ENCODE results near the gene RIN3.

The RIN3 gene

DNA sequence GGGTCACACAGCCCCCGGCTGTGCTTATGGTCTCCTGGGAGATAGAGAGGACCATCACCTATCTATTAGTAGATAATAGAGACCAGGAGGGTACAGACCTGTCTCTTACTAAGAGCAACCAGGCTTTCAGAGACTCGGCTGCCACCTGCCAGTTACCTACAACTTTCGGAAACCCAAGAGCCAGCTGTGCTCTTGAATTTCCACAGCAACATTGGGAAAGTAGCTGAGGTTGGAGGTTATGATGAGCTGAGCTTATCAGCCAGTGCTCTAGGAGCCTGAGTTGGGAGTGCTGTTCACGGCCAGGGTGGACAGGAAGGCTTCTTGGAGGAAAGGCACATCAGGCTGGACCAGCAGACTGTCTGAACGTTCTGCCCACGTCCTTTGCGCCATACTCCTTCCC, 67.6 kb downstream of the RIN3 start:
- H3K27me3 Mint-ChIP-seq = no peaks in the 10 kb centered on the region
- no peak overlapping the region for H3K4me3 Mint-ChIP-seq
- H3K27ac Mint-ChIP-seq = no peak overlapping the region
- H3K9me3 Mint-ChIP-seq = no peaks in the 10 kb centered on the region
- H3K4me1 Mint-ChIP-seq = peaks cover 57% of the 10 kb centered on the region
- ATAC-seq = no peak
- H3K36me3 Mint-ChIP-seq = peaks cover 34% of the 10 kb centered on the region

- Mint-ChIP-seq H3K4me1 (peaks cover 57% of the 10 kb centered on the region), H3K9me3 (no peaks in the 10 kb centered on the region), H3K27ac (peak overlapping the region; percentile 71), H3K36me3 (peaks cover 40% of the 10 kb centered on the region), H3K4me3 (no peak overlapping the region), H3K27me3 (no peaks in the 10 kb centered on the region)
- ATAC-seq = peak; percentile 9
Measured at GRCh38 chr14:92581966-92582566, 68.5 kb downstream of the RIN3 start.

DNA sequence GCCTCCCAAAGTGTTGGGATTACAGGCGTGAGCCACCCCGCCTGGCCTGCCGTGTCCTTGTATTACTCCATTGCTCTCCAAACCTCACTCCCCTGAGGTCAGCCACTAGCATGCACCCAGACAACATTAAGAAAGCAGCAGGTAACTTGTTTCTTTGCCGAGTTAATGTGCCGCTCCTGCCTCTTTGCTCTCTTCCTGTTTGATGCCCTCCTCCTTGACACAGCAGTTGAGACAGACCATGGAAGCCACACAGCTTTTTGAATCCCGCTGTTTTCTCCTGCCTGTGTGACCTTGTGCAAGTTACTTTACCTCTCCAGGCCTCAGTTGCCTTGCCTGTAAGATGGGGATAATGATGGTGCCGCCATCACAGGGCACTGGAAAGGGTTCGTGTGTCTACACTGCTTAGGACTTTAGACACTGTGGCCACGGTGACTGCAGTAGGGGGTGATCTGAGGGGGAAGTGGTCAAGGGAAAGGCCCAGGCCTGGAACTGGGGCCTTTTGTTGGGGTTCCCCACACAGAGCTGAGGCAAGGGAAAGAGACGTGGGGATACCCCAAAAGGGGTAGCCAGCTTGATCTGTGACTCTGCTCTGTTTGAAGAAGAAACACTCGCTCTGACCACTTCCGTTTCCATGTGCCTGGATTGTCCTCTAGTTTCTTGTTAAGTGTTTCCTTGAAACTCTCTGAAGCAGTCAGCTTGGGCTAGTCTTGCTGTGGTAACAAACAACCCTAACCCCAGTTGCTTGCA, 69.3 kb downstream of the RIN3 start:
- peaks cover 40% of the 10 kb centered on the region for H3K36me3 Mint-ChIP-seq
- H3K4me1 Mint-ChIP-seq = peaks cover 54% of the 10 kb centered on the region
- H3K27me3 Mint-ChIP-seq = no peaks in the 10 kb centered on the region
- peak; percentile 91 for ATAC-seq
- no peaks in the 10 kb centered on the region for H3K9me3 Mint-ChIP-seq
- peak overlapping the region; percentile 27 for H3K4me3 Mint-ChIP-seq
- H3K27ac Mint-ChIP-seq = peak overlapping the region; percentile 71

- peaks cover 39% of the 10 kb centered on the region for H3K36me3 Mint-ChIP-seq
- no peak overlapping the region for H3K4me3 Mint-ChIP-seq
- H3K27me3 Mint-ChIP-seq = no peaks in the 10 kb centered on the region
- H3K4me1 Mint-ChIP-seq = peaks cover 52% of the 10 kb centered on the region
- H3K27ac Mint-ChIP-seq = no peak overlapping the region
- H3K9me3 Mint-ChIP-seq = no peaks in the 10 kb centered on the region
- no peak for ATAC-seq
Measured at GRCh38 chr14:92584220-92584619, 70.6 kb downstream of the RIN3 start.

- ATAC-seq = no peak
- Mint-ChIP-seq H3K4me3 (no peak overlapping the region), H3K4me1 (peaks cover 57% of the 10 kb centered on the region), H3K27ac (no peak overlapping the region), H3K27me3 (no peaks in the 10 kb centered on the region), H3K36me3 (peaks cover 35% of the 10 kb centered on the region), H3K9me3 (no peaks in the 10 kb centered on the region)
Measured at GRCh38 chr14:92584816-92585215, 71.2 kb downstream of the RIN3 start.

- H3K9me3 Mint-ChIP-seq = no peaks in the 10 kb centered on the region
- H3K27ac Mint-ChIP-seq = peak overlapping the region; percentile 28
- no peaks in the 10 kb centered on the region for H3K27me3 Mint-ChIP-seq
- no peak overlapping the region for H3K4me3 Mint-ChIP-seq
- H3K4me1 Mint-ChIP-seq = peaks cover 72% of the 10 kb centered on the region
- ATAC-seq = peak; percentile 46
- H3K36me3 Mint-ChIP-seq = peaks cover 23% of the 10 kb centered on the region
Measured at GRCh38 chr14:92585981-92586937, 72.7 kb downstream of the RIN3 start.

GRCh38 chr14:92586963-92587699, 73.5 kb downstream of the RIN3 start:
- Mint-ChIP-seq H3K4me1 (peaks cover 70% of the 10 kb centered on the region), H3K27me3 (no peaks in the 10 kb centered on the region), H3K4me3 (no peak overlapping the region), H3K36me3 (peaks cover 29% of the 10 kb centered on the region), H3K9me3 (no peaks in the 10 kb centered on the region), H3K27ac (peak overlapping the region; percentile 28)
- no peak for ATAC-seq

DNA sequence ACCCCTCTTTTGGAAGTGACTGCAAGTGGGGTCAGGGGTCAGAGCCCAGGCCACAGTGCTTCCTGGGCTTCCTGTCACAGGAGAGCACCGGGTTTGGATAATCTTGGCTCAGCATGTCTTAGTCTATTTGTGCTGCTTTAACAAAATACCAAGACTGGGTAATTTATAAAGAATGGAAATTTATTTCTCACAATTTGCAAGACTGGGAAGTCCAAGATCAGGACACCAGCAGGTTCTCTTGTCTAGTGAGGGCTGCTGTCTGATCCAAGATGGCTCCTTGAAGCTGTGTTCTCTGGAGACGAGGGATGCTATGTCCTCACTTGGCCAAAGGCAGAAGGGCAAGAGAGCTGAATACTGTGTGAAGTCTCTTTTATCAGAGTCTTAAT, 74.1 kb downstream of the RIN3 start:
- H3K27me3 Mint-ChIP-seq = no peaks in the 10 kb centered on the region
- no peak for ATAC-seq
- H3K27ac Mint-ChIP-seq = no peak overlapping the region
- peaks cover 27% of the 10 kb centered on the region for H3K36me3 Mint-ChIP-seq
- H3K4me3 Mint-ChIP-seq = no peak overlapping the region
- peaks cover 64% of the 10 kb centered on the region for H3K4me1 Mint-ChIP-seq
- H3K9me3 Mint-ChIP-seq = no peaks in the 10 kb centered on the region

GRCh38 chr14:92589213-92589852, 75.8 kb downstream of the RIN3 start:
- Mint-ChIP-seq H3K4me1 (peaks cover 56% of the 10 kb centered on the region), H3K27ac (no peak overlapping the region), H3K27me3 (no peaks in the 10 kb centered on the region), H3K9me3 (no peaks in the 10 kb centered on the region), H3K4me3 (no peak overlapping the region), H3K36me3 (peaks cover 20% of the 10 kb centered on the region)
- ATAC-seq = peak; percentile 73

GRCh38 chr14:92590176-92590575, 76.6 kb downstream of the RIN3 start:
- peaks cover 60% of the 10 kb centered on the region for H3K4me1 Mint-ChIP-seq
- no peaks in the 10 kb centered on the region for H3K9me3 Mint-ChIP-seq
- H3K36me3 Mint-ChIP-seq = peaks cover 20% of the 10 kb centered on the region
- no peak overlapping the region for H3K27ac Mint-ChIP-seq
- H3K27me3 Mint-ChIP-seq = no peaks in the 10 kb centered on the region
- H3K4me3 Mint-ChIP-seq = no peak overlapping the region
- ATAC-seq = no peak

- Mint-ChIP-seq H3K9me3 (no peaks in the 10 kb centered on the region), H3K27ac (peak overlapping the region; percentile 58), H3K4me1 (peaks cover 56% of the 10 kb centered on the region), H3K4me3 (no peak overlapping the region), H3K36me3 (peaks cover 20% of the 10 kb centered on the region), H3K27me3 (no peaks in the 10 kb centered on the region)
- no peak for ATAC-seq
Measured at GRCh38 chr14:92590941-92591340, 77.4 kb downstream of the RIN3 start.

GRCh38 chr14:92591346-92591745, 77.8 kb downstream of the RIN3 start:
- H3K4me1 Mint-ChIP-seq = peaks cover 52% of the 10 kb centered on the region
- H3K9me3 Mint-ChIP-seq = no peaks in the 10 kb centered on the region
- H3K36me3 Mint-ChIP-seq = peaks cover 20% of the 10 kb centered on the region
- no peak overlapping the region for H3K4me3 Mint-ChIP-seq
- H3K27ac Mint-ChIP-seq = peak overlapping the region; percentile 58
- ATAC-seq = peak; percentile 53
- no peaks in the 10 kb centered on the region for H3K27me3 Mint-ChIP-seq

- ATAC-seq = no peak
- no peaks in the 10 kb centered on the region for H3K9me3 Mint-ChIP-seq
- H3K27ac Mint-ChIP-seq = peak overlapping the region; percentile 7
- H3K36me3 Mint-ChIP-seq = peaks cover 7% of the 10 kb centered on the region
- peaks cover 31% of the 10 kb centered on the region for H3K4me1 Mint-ChIP-seq
- no peaks in the 10 kb centered on the region for H3K27me3 Mint-ChIP-seq
- no peak overlapping the region for H3K4me3 Mint-ChIP-seq
Measured at GRCh38 chr14:92595267-92595666, 81.7 kb downstream of the RIN3 start.

GRCh38 chr14:92596331-92596907, 82.8 kb downstream of the RIN3 start:
- no peak overlapping the region for H3K4me3 Mint-ChIP-seq
- peaks cover 24% of the 10 kb centered on the region for H3K4me1 Mint-ChIP-seq
- peaks cover 4% of the 10 kb centered on the region for H3K36me3 Mint-ChIP-seq
- H3K9me3 Mint-ChIP-seq = no peaks in the 10 kb centered on the region
- H3K27me3 Mint-ChIP-seq = no peaks in the 10 kb centered on the region
- H3K27ac Mint-ChIP-seq = no peak overlapping the region
- ATAC-seq = no peak

All from stimulated activated memory B cell treated with anti-CD40 and anti-IgM and Interleukin-4, amounts not matched to agents 10 μg/mL and 1 μg/mL and 100 μg/mL, for 72 hours (primary cell).